NB4 (cell line): ENCODE results near the gene CDH8.

Experiments
- MYC ChIP-seq: IDR thresholded peaks from 2 replicates; pipeline ENCODE4 v1.6.1; 2011; ENCODE audit warnings: low read depth, low read length
- POLR2A ChIP-seq: IDR thresholded peaks from 2 replicates; pipeline ENCODE4 v1.6.1; 2011; ENCODE audit warnings: mild to moderate bottlenecking; ENCODE audit not compliant: insufficient read length; ENCODE audit errors: extremely low read depth
- TF ChIP-seq, protein P1 (sequence below): IDR thresholded peaks from one replicate; pipeline ENCODE4 v1.5.1; 2012; ENCODE audit warnings: low read depth, low read length

DNA sequence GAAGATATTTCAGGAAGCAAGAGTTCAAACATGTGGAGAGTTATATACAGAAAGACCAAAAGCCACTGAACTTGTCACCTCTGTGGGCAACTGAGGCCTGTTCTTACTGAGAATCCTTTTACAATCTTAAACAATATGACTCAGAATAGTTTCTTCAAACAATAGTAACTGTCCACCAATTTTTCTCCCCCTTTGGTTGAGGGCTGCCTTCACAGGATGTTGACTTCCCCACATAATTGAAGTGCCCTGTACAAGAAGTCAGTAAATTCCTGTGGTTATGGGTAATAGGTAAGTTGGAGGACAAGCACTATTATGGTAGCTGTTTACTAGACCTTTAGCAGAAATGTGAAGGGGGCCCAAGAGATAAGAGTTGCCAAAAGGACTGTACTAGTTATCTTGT, 215.8 kb downstream of the CDH8 start:
- TF ChIP-seq POLR2A (no peak), MYC (no peak)
- TF ChIP-seq, protein P1, sequence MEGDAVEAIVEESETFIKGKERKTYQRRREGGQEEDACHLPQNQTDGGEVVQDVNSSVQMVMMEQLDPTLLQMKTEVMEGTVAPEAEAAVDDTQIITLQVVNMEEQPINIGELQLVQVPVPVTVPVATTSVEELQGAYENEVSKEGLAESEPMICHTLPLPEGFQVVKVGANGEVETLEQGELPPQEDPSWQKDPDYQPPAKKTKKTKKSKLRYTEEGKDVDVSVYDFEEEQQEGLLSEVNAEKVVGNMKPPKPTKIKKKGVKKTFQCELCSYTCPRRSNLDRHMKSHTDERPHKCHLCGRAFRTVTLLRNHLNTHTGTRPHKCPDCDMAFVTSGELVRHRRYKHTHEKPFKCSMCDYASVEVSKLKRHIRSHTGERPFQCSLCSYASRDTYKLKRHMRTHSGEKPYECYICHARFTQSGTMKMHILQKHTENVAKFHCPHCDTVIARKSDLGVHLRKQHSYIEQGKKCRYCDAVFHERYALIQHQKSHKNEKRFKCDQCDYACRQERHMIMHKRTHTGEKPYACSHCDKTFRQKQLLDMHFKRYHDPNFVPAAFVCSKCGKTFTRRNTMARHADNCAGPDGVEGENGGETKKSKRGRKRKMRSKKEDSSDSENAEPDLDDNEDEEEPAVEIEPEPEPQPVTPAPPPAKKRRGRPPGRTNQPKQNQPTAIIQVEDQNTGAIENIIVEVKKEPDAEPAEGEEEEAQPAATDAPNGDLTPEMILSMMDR = no peak
